WTC11 (cell line): ENCODE data around the gene CD163L1. TPM values are rescaled to one million over a fixed set of nuclear protein-coding genes. Genes with fewer than 3 reads are reported as not detected.

Source experiments
- ATAC-seq: fragments of 200-7000 bp; cut with Tn5 transposase; 2 replicates; pipeline ENCODE4 v1.10.0; 2021; ENCODE audit warnings: mild to moderate bottlenecking, moderate library complexity
- CTCF ChIA-PET: fragments of 300-600 bp; sonication (Branson Sonifier 250); formaldehyde crosslinking; loops from one replicate; lab custom pipeline; 2021; ENCODE audit warnings: antibody characterized with exemption; lab: Charles Lee
- POLR2A ChIA-PET: fragments of 350-600 bp; sonication (Branson Sonifier 250); formaldehyde crosslinking; loops from one replicate; lab custom pipeline; 2021; ENCODE audit warnings: antibody characterized with exemption; lab: Charles Lee
- DNase-seq: peaks from one replicate; pipeline ENCODE4 v3.0.0; 2021; ENCODE audit warnings: low spot score
- H3K27ac Mint-ChIP-seq: 2 replicates; pipeline ENCODE4 v1.8.0; 2021; ENCODE audit warnings: mixed read lengths
- H3K27me3 Mint-ChIP-seq: 2 replicates; pipeline ENCODE4 v1.8.0; 2021; ENCODE audit warnings: low read depth, mild to moderate bottlenecking, moderate library complexity, mixed read lengths
- H3K36me3 Mint-ChIP-seq: 2 replicates; pipeline ENCODE4 v1.8.0; 2021; ENCODE audit warnings: mixed read lengths
- H3K4me1 Mint-ChIP-seq: 2 replicates; pipeline ENCODE4 v1.8.0; 2022; ENCODE audit warnings: mixed read lengths
- H3K4me3 Mint-ChIP-seq: 2 replicates; pipeline ENCODE4 v1.8.0; 2021; ENCODE audit warnings: mild to moderate bottlenecking, moderate library complexity, mixed read lengths
- H3K9me3 Mint-ChIP-seq: 2 replicates; pipeline ENCODE4 v1.8.0; 2021; ENCODE audit warnings: mixed read lengths
- ATF3 ChIP-seq: sonication (generic); formaldehyde crosslinking; conservative IDR thresholded peaks from 2 replicates; pipeline ENCODE4 v1.8.1; 2022; ENCODE audit warnings: mild to moderate bottlenecking, missing genetic modification reagents
- ATF6 ChIP-seq: sonication (generic); formaldehyde crosslinking; IDR thresholded peaks from 2 replicates; pipeline ENCODE4 v1.8.1; 2023; ENCODE audit warnings: mild to moderate bottlenecking, missing genetic modification reagents
- ELF4 ChIP-seq: sonication (generic); formaldehyde crosslinking; IDR thresholded peaks from 2 replicates; pipeline ENCODE4 v1.8.1; 2022; ENCODE audit warnings: low read depth, mild to moderate bottlenecking, moderate library complexity, missing genetic modification reagents
- ESRRA ChIP-seq: sonication (generic); formaldehyde crosslinking; IDR thresholded peaks from 2 replicates; pipeline ENCODE4 v1.8.1; 2022; ENCODE audit warnings: mild to moderate bottlenecking, missing genetic modification reagents, borderline replicate concordance
- FOXJ3 ChIP-seq: sonication (generic); formaldehyde crosslinking; IDR thresholded peaks from 2 replicates; pipeline ENCODE4 v1.9.0; 2021; ENCODE audit warnings: missing genetic modification reagents, mild to moderate bottlenecking, borderline replicate concordance
- FOXP4 ChIP-seq: sonication (generic); formaldehyde crosslinking; IDR thresholded peaks from 2 replicates; pipeline ENCODE4 v1.8.0; 2022; ENCODE audit warnings: mild to moderate bottlenecking, missing genetic modification reagents
- HMGA2 ChIP-seq: fragments of 250-450 bp; sonication (Bioruptor Pico); IDR thresholded peaks from 2 replicates; pipeline ENCODE4 v1.4.0; 2021; ENCODE audit warnings: mild to moderate bottlenecking, moderate library complexity
- HMGXB4 ChIP-seq: sonication (generic); formaldehyde crosslinking; IDR thresholded peaks from 2 replicates; pipeline ENCODE4 v1.8.1; 2023; ENCODE audit warnings: mild to moderate bottlenecking, moderate library complexity, missing genetic modification reagents
- IRF1 ChIP-seq: sonication (generic); formaldehyde crosslinking; IDR thresholded peaks from 2 replicates; pipeline ENCODE4 v1.8.0; 2023; ENCODE audit warnings: missing genetic modification reagents
- JUN ChIP-seq: sonication (generic); formaldehyde crosslinking; IDR thresholded peaks from 2 replicates; pipeline ENCODE4 v1.8.0; 2023; ENCODE audit warnings: mild to moderate bottlenecking, missing genetic modification reagents
- MAX ChIP-seq: sonication (generic); formaldehyde crosslinking; IDR thresholded peaks from 2 replicates; pipeline ENCODE4 v1.8.0; 2022; ENCODE audit warnings: mild to moderate bottlenecking, missing genetic modification reagents
- NR3C1 ChIP-seq: sonication (generic); formaldehyde crosslinking; conservative IDR thresholded peaks from 2 replicates; pipeline ENCODE4 v1.8.1; 2023; ENCODE audit warnings: low read depth, mild to moderate bottlenecking, missing genetic modification reagents
- PREB ChIP-seq: sonication (generic); formaldehyde crosslinking; IDR thresholded peaks from 2 replicates; pipeline ENCODE4 v1.8.1; 2022; ENCODE audit warnings: mild to moderate bottlenecking, missing genetic modification reagents, moderate library complexity, borderline replicate concordance
- PRRX2 ChIP-seq: fragments of 250-450 bp; sonication (Bioruptor Pico); IDR thresholded peaks from 2 replicates; pipeline ENCODE4 v1.8.0; 2021; ENCODE audit warnings: mild to moderate bottlenecking
- TCF7 ChIP-seq: sonication (generic); formaldehyde crosslinking; IDR thresholded peaks from 2 replicates; pipeline ENCODE4 v1.8.0; 2022; ENCODE audit warnings: mild to moderate bottlenecking, low read depth, missing genetic modification reagents, moderate library complexity
- TEAD1 ChIP-seq: sonication (generic); formaldehyde crosslinking; IDR thresholded peaks from 2 replicates; pipeline ENCODE4 v1.8.0; 2022; ENCODE audit warnings: mild to moderate bottlenecking, missing genetic modification reagents
- TEAD4 ChIP-seq: sonication (generic); formaldehyde crosslinking; IDR thresholded peaks from 2 replicates; pipeline ENCODE4 v1.8.0; 2022; ENCODE audit warnings: mild to moderate bottlenecking, missing genetic modification reagents
- USF2 ChIP-seq: sonication (generic); formaldehyde crosslinking; IDR thresholded peaks from 2 replicates; pipeline ENCODE4 v1.8.1; 2023; ENCODE audit warnings: mild to moderate bottlenecking, missing genetic modification reagents, moderate library complexity
- ZBTB21 ChIP-seq: sonication (generic); formaldehyde crosslinking; IDR thresholded peaks from 2 replicates; pipeline ENCODE4 v1.8.1; 2023; ENCODE audit warnings: mild to moderate bottlenecking, missing genetic modification reagents, borderline replicate concordance
- ZNF121 ChIP-seq: sonication (generic); formaldehyde crosslinking; IDR thresholded peaks from 2 replicates; pipeline ENCODE4 v1.8.0; 2023; ENCODE audit warnings: missing genetic modification reagents
- ZNF232 ChIP-seq: sonication (generic); formaldehyde crosslinking; IDR thresholded peaks from 2 replicates; pipeline ENCODE4 v1.8.0; 2022; ENCODE audit warnings: mild to moderate bottlenecking, missing genetic modification reagents
- ZNF317 ChIP-seq: sonication (generic); formaldehyde crosslinking; IDR thresholded peaks from 2 replicates; pipeline ENCODE4 v1.8.1; 2023; ENCODE audit warnings: low read depth, mild to moderate bottlenecking, moderate library complexity, missing genetic modification reagents, borderline replicate concordance
- total RNA-seq: library from RNA; stranded (reverse); gene quantifications from 3 replicates; pipeline ENCODE4 v1.2.3, GENCODE V29; 2021

CD163L1 gene
- total RNA-seq, 1 experiment from 2014 or later = 0.26 TPM

GRCh38 chr12:7354529-7354928 is 89.4 kb downstream of the CD163L1 start:
- DNase-seq (no peak), ATAC-seq (no peak)
- Mint-ChIP-seq H3K27ac (no peak overlapping the region), H3K4me3 (no peak overlapping the region), H3K4me1 (no peaks in the 10 kb centered on the region), H3K27me3 (no peaks in the 10 kb centered on the region), H3K36me3 (no peaks in the 10 kb centered on the region), H3K9me3 (no peaks in the 10 kb centered on the region)
- TF ChIP-seq NR3C1 = no peak
- no peak for TF ChIP-seq ELF4 (CRISPR knock-in tag)
- TF ChIP-seq ZNF121 (CRISPR knock-in tag) = no peak
- TF ChIP-seq ESRRA (CRISPR knock-in tag) = no peak
- TF ChIP-seq TEAD1 (CRISPR knock-in tag) = no peak
- TF ChIP-seq HMGXB4 = no peak
- TF ChIP-seq ZNF232 (CRISPR knock-in tag) = no peak
- TF ChIP-seq ZBTB21 (CRISPR knock-in tag) = no peak
- TF ChIP-seq ATF6 (CRISPR knock-in tag) = no peak
- no peak for TF ChIP-seq PRRX2 (CRISPR knock-in tag)
- no peak for TF ChIP-seq USF2 (CRISPR knock-in tag)
- TF ChIP-seq HMGA2 (CRISPR knock-in tag) = no peak
- TF ChIP-seq MAX (CRISPR knock-in tag) = no peak
- TF ChIP-seq ATF3 (CRISPR knock-in tag) = no peak
- TF ChIP-seq TCF7 = no peak
- no peak for TF ChIP-seq PREB (CRISPR knock-in tag)
- no peak for TF ChIP-seq TEAD4
- CTCF ChIA-PET = no interaction called here
- POLR2A ChIA-PET = no interaction called here

GRCh38 chr12:7352661-7353060 is 91.3 kb downstream of the CD163L1 start:
- no peak overlapping the region for H3K27ac Mint-ChIP-seq
- ChIA-PET CTCF (no interaction called here), POLR2A (no interaction called here)
- no peak overlapping the region for H3K4me3 Mint-ChIP-seq
- H3K27me3 Mint-ChIP-seq = no peaks in the 10 kb centered on the region
- H3K36me3 Mint-ChIP-seq = no peaks in the 10 kb centered on the region
- no peaks in the 10 kb centered on the region for H3K4me1 Mint-ChIP-seq
- ATAC-seq = no peak
- H3K9me3 Mint-ChIP-seq = no peaks in the 10 kb centered on the region; the same call in 1 of the 2 replicates
- TF ChIP-seq IRF1 (CRISPR knock-in tag) (no peak), FOXP4 (CRISPR knock-in tag) (no peak), ZNF317 (CRISPR knock-in tag) (no peak), FOXJ3 (CRISPR knock-in tag) (no peak), JUN (CRISPR knock-in tag) (no peak)
- no peak for DNase-seq
